Heart left ventricle (tissue), 16 donors: Measurements from ENCODE around the gene TMEM208. TPM values are rescaled to one million over a fixed set of nuclear protein-coding genes. Genes with fewer than 3 reads are reported as not detected.

ENCODE experiments used
- ATAC-seq, 4 donors: fragments of 200-7000 bp; cut with Tn5 transposase; one replicate each; pipeline ENCODE4 v1.9.1; 2020 to 2022; ENCODE audit warnings: moderate library complexity in 4 of 4, mild to moderate bottlenecking in 3 of 4, moderate number of reproducible peaks in 1 of 4
- DNase-seq, 5 donors: peaks; one replicate each; pipeline ENCODE4 v3.0.0-alpha.2; 2020
- H3K27ac ChIP-seq, 12 donors: fragments of 200-600 bp; sonication (generic) in 4 of 12; one replicate each; pipeline versions ENCODE4 v1.5.0 to v1.8.0; 2016 to 2022; ENCODE audit warnings: mild to moderate bottlenecking in 2 of 12
- H3K27me3 ChIP-seq, 9 donors: fragments of 200-600 bp; sonication (generic) in 2 of 9; one replicate each; pipeline versions ENCODE4 v1.5.1 to v1.8.0; 2016 to 2022; ENCODE audit warnings: mild to moderate bottlenecking in 3 of 9
- H3K36me3 ChIP-seq, 9 donors: fragments of 200-600 bp; sonication (generic) in 2 of 9; one replicate each; pipeline versions ENCODE4 v1.5.0 to v1.8.0; 2018 to 2022; ENCODE audit warnings: mild to moderate bottlenecking in 2 of 9
- H3K4me1 ChIP-seq, 12 donors: fragments of 200-600 bp; sonication (generic) in 4 of 12; one replicate each; pipeline versions ENCODE4 v1.5.0 to v1.8.0; 2016 to 2022; ENCODE audit warnings: mild to moderate bottlenecking in 3 of 12
- H3K4me3 ChIP-seq, 12 donors: fragments of 200-600 bp; sonication (generic) in 4 of 12; one replicate each; pipeline versions ENCODE4 v1.5.0 to v1.8.0; 2017 to 2022; ENCODE audit warnings: mild to moderate bottlenecking in 9 of 12, moderate library complexity in 4 of 12
- H3K9me3 ChIP-seq, 12 donors: fragments of 200-600 bp; sonication (generic) in 4 of 12; one replicate each; pipeline versions ENCODE4 v1.5.0 to v1.8.0; 2016 to 2022; ENCODE audit warnings: mild to moderate bottlenecking in 1 of 12
- CTCF ChIP-seq, 12 donors: fragments of 200-600 bp; sonication (generic) in 4 of 12; IDR thresholded peaks; one replicate each; pipeline versions ENCODE4 v1.5.0 to v1.8.0; 2018 to 2022; ENCODE audit warnings: antibody characterized with exemption in 12 of 12, mild to moderate bottlenecking in 5 of 12
- POLR2A ChIP-seq, 2 donors: fragments of 450-650 bp; IDR thresholded peaks; one replicate each; pipeline ENCODE4 v1.6.1; 2017; ENCODE audit warnings: antibody characterized with exemption in 2 of 2, mild to moderate bottlenecking in 2 of 2, moderate library complexity in 2 of 2
- WGBS, 4 donors: extraction: QIAGEN DNeasy Blood & Tissue Kit in 2 of 4; methylation state at CpG; one replicate each; pipeline versions ENCODE4 v1.1.5 to v1.1.7; 2013 to 2018; 5-methylcytosine and 5-hydroxymethylcytosine counted together
- intact Hi-C, 10 donors: fragments of 100-400 bp; cut with DNase I; formaldehyde crosslinking; loops; one replicate each; pipeline versions ENCODE4 v1.11.1 to v1.14.2; 2022
- polyA plus RNA-seq, 2 donors: library from polyadenylated mRNA; stranded (reverse); fragments of 200-250 nt; gene quantifications; one replicate each; pipeline ENCODE4 v1.2.3, GENCODE V29; 2013
- total RNA-seq, 9 donors: library from RNA; depleted of rRNA in 2 of 9; stranded (reverse); fragments of >200 nt in 2 of 9; fragmentation: NEBNext Ultra II Directional in 3 of 9; extraction: Animal tissue kit (Norgen Biotek cat#: 25700) in 3 of 9; gene quantifications; one replicate each; pipeline versions ENCODE4 v1.1.0 to v1.2.4, GENCODE V29; 2016 to 2023
- donor health status: ischemic (EF 13 %, LVEDD 7.1; RV severe dilation, severe dysfunction).
- donor health status: healthy with polysubstance abuse.
- donor health status: DM: no; HTN: yes; CAD: no.
- donor health status: DM: no; HTN: no; CAD: no.
- donor health status: ischemic (EF 25% LVEDD 6.9; RV normal size, moderate dysfunction).
- donor health status: ischemic (EF 25% LVEDD 5.7; RV mildly dilated, moderate dysfunction).
- donor health status: healthy.
- donor health status: DM: yes; HTN: yes; CAD: no.
- donor health status: ischemic (EF 35%, LVEDD 5.7; RV mildly dilated, moderate dysfunction).
- donor health status: nonischemic (EF 11% LVEDD 7.7; RV severe dilation, severe dysfunction).
- donor health status: DM: yes; HTN: yes; CAD: no.
- donor health status: PGD.
- donor health status: ischemic (EF 29% LVEDD 5.4; RV normal size, mild dysfunction).
- donor health status: nonischemic (EF 23%, LVEDD 6.1; RV moderate dilation, normal function).

Gene TMEM208
- total and polyA plus RNA-seq, 11 donors, result 6.2 to 79.7 (median 16.9) TPM

GRCh38 chr16:67234180-67234597 lies 7.3 kb downstream of the TMEM208 start:
- intact Hi-C loops, result loop anchor here in 1 of 10 donors (10.0 kb wide), 1 partner anchor 791 kb away; the partner anchor contains the start of genes DDX28 and DUS2
- Histone ChIP-seq H3K27me3 (no peaks in the 10 kb centered on the region), H3K4me1 (no peaks in the 10 kb centered on the region), H3K4me3 (no peak overlapping the region), H3K36me3 (peaks cover 0 to 100% (median 97%) of the 10 kb centered on the region in 9 donors), H3K9me3 (no peaks in the 10 kb centered on the region), H3K27ac (no peak overlapping the region)
- 87 to 94% (median 92%) methylated on average over 7 to 10 of the region's 10 CpGs for WGBS, 4 donors
- no peak for ATAC-seq
- peak in 3 of 5 donors; percentile 21 to 39 (median 23) for DNase-seq
- TF ChIP-seq CTCF (IDR thresholded peaks at IDR 0.05) (no peak), POLR2A (IDR thresholded peaks at IDR 0.05) (no peak)

- Histone ChIP-seq H3K9me3 (no peaks in the 10 kb centered on the region), H3K36me3 (peaks cover 0 to 92% (median 85%) of the 10 kb centered on the region in 9 donors), H3K4me3 (no peak overlapping the region), H3K4me1 (peaks cover 5 to 14% (median 10%) of the 10 kb centered on the region in 12 donors), H3K27me3 (no peaks in the 10 kb centered on the region), H3K27ac (no peak overlapping the region)
- ATAC-seq (no peak), DNase-seq (peak in 3 of 5 donors; percentile 18 to 40 (median 21))
- intact Hi-C loops, result loop anchor here in 1 of 10 donors (10.0 kb wide), 1 partner anchor 789 kb away; the partner anchor contains the start of genes DDX28 and DUS2
- 81 to 87% (median 85%) methylated on average over 15 to 17 of the region's 17 CpGs for WGBS, 4 donors
- no peak for TF ChIP-seq POLR2A (IDR thresholded peaks at IDR 0.05)
- no peak for TF ChIP-seq CTCF (IDR thresholded peaks at IDR 0.05)
Measured at GRCh38 chr16:67235816-67236562, 9.1 kb downstream of the TMEM208 start.

GRCh38 chr16:67236563-67237395 lies 9.8 kb downstream of the TMEM208 start:
- peak in 2 of 5 donors; percentile 52 to 68 for DNase-seq
- Histone ChIP-seq H3K27me3 (no peaks in the 10 kb centered on the region), H3K9me3 (no peaks in the 10 kb centered on the region), H3K4me1 (peaks cover 10 to 22% (median 18%) of the 10 kb centered on the region in 12 donors), H3K27ac (no peak overlapping the region), H3K36me3 (peaks cover 0 to 84% (median 78%) of the 10 kb centered on the region in 9 donors), H3K4me3 (no peak overlapping the region)
- WGBS, 4 donors, result 76 to 83% (median 81%) methylated on average over 43 to 50 of the region's 50 CpGs
- intact Hi-C loops, result loop anchor here in 1 of 10 donors (10.0 kb wide), 1 partner anchor 788 kb away; the partner anchor contains the start of genes DDX28 and DUS2
- TF ChIP-seq POLR2A (IDR thresholded peaks at IDR 0.05), result no peak
- peak in 2 of 4 donors; percentile 14 to 33 for ATAC-seq

- intact Hi-C loops, result loop anchor here in 1 of 10 donors (10.0 kb wide), 1 partner anchor 787 kb away; the partner anchor contains the start of genes DDX28 and DUS2
- no peak overlapping the region for H3K4me3 ChIP-seq
- H3K27me3 ChIP-seq, result no peaks in the 10 kb centered on the region
- no peak overlapping the region for H3K27ac ChIP-seq
- peaks cover 0 to 77% (median 71%) of the 10 kb centered on the region in 9 donors for H3K36me3 ChIP-seq
- DNase-seq (peak in 3 of 5 donors; percentile 18 to 54 (median 27)), ATAC-seq (no peak)
- 76 to 93% (median 84%) methylated on average over 13 to 16 of the region's 16 CpGs for WGBS, 4 donors
- H3K4me1 ChIP-seq, result peaks cover 17 to 31% (median 26%) of the 10 kb centered on the region in 12 donors
- no peaks in the 10 kb centered on the region for H3K9me3 ChIP-seq
- TF ChIP-seq POLR2A (IDR thresholded peaks at IDR 0.05), result no peak
- TF ChIP-seq CTCF (IDR thresholded peaks at IDR 0.05), result no peak
Measured at GRCh38 chr16:67237396-67238277, 10.7 kb downstream of the TMEM208 start.
